ENCODE results near the gene ADGRE1.

- no peak for TF ChIP-seq CTCF (IDR thresholded peaks at IDR 0.05)
- TF ChIP-seq EZH2 (IDR thresholded peaks at IDR 0.05), result no peak
- TF ChIP-seq EZH2phosphoT487 (IDR thresholded peaks at IDR 0.05), result no peak
Observed at GRCh38 chr19:6849876-6850275, 37.5 kb upstream of the ADGRE1 start.

Data from neural progenitor cell (in vitro differentiated cells).